ENCODE data around the gene MS4A15.

The MS4A15 gene

DNA sequence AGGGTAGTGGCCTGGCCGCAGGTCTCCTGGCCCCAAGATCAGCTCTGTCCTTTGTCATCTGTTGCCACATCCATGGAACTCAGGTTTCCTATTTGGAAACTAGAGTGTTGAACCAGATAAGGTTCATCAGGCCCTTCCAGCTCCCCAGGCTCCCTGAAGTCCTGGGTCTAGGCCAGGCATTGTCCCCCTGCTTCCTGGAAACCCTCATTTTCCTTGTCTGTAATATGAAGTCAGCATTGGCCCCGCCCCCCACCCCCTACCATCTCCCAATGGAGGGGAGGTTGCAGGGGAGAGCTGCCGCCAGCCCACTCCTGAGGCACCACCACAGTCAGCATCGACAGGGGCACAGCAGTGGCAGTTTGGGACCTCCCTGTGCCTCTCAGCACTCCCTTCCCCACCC is 19.5 kb downstream of the MS4A15 start:
- POLR2A ChIA-PET (ENCODE audit: low non-redundant PET) = no interaction called here

DNA sequence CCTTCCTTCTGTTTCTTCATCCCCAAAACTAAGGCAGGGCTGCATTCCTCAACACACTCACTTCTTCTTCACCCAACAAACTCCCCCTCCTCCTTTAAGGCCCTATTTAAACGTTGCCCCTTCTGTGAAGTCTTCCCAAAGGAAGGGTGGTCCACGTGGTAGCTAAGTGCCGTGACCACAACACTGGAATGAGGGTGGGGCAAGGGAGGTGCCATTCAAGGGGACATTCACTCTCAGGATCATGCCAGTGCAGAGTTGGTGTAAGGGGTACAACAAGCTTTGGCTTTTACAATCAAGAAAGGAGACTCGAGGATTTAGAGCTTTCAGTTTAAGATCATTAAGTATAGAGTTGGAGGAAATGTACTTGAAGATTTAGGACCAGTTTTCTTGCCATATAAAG is 20.4 kb downstream of the MS4A15 start:
- DNase-seq (ENCODE audit: low spot score) = no peak
- H3K27ac ChIP-seq = no peak overlapping the region
- POLR2A ChIA-PET (ENCODE audit: low non-redundant PET) = no interaction called here
- CTCF ChIA-PET = interaction anchor here (0.6 to 0.7 kb wide), 2 partner anchors 9 to 122 kb away, joined by 3 read pairs; no protein-coding TSS in a partner anchor
- TF ChIP-seq, protein P1, sequence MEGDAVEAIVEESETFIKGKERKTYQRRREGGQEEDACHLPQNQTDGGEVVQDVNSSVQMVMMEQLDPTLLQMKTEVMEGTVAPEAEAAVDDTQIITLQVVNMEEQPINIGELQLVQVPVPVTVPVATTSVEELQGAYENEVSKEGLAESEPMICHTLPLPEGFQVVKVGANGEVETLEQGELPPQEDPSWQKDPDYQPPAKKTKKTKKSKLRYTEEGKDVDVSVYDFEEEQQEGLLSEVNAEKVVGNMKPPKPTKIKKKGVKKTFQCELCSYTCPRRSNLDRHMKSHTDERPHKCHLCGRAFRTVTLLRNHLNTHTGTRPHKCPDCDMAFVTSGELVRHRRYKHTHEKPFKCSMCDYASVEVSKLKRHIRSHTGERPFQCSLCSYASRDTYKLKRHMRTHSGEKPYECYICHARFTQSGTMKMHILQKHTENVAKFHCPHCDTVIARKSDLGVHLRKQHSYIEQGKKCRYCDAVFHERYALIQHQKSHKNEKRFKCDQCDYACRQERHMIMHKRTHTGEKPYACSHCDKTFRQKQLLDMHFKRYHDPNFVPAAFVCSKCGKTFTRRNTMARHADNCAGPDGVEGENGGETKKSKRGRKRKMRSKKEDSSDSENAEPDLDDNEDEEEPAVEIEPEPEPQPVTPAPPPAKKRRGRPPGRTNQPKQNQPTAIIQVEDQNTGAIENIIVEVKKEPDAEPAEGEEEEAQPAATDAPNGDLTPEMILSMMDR (conservative IDR thresholded peaks at IDR 0.05; ENCODE audit: low read depth) = no peak

More for the DNA sequence above, 19.5 kb downstream of the MS4A15 start:
- CTCF ChIA-PET = interaction anchor here (0.6 to 2.4 kb wide), 10 partner anchors 10 to 479 kb away, joined by 3 to 14 read pairs (median 4); partner anchors contain the start of gene MS4A15
- H3K27ac ChIP-seq = no peak overlapping the region
- TF ChIP-seq, protein P1 (conservative IDR thresholded peaks at IDR 0.05; ENCODE audit: low read depth) = no peak
- no peak for DNase-seq (ENCODE audit: low spot score)

DNA sequence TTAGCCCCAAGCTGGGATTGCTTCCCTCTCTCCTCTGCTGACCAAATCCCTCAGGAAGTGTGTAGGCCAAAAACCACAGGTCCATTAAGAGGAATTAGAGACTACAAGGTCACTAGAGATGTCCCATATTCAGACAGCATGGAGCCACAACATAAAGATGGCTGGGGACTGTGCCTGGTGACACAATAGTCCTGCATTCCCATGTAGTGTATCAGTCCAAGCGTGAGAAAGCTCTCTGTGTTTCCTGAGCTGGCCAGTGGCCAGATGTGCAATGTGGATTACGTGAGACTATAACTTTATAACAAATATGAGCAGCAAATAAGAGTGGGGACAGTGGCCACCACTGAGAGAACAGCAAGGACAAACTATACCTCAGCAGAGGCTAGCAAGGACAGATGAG is 20.9 kb downstream of the MS4A15 start:
- H3K27ac ChIP-seq = no peak overlapping the region
- ChIA-PET CTCF (interaction anchor here (0.6 to 0.7 kb wide), 2 partner anchors 8 to 1834 kb away, joined by 3 read pairs; no protein-coding TSS in a partner anchor), POLR2A (ENCODE audit: low non-redundant PET) (no interaction called here)
- DNase-seq (ENCODE audit: low spot score) = peak; percentile 22
- TF ChIP-seq, protein P1 (conservative IDR thresholded peaks at IDR 0.05; ENCODE audit: low read depth) = no peak

DNA sequence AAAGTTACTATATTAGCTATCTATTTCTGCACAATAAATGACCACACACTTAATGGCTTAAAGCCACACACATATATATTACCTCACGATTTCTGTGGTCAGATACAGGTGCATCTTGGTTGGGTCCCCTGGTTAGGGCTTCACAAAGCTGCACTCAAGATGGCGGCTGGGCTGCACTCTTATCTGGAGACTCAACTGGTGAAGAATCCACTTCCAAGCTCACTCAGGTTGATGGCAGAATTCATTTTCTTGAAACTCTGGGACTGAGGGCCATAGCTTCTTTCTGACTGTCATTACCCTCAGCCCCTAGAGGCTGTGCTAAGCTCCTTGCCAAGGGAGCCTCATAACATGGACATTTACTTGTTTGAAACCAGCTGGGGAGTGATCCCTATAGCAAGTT is 23.4 kb downstream of the MS4A15 start:
- no peak for DNase-seq (ENCODE audit: low spot score)
- CTCF ChIA-PET = interaction anchor here (0.6 to 0.9 kb wide), 2 partner anchors 10 to 150 kb away, joined by 3 to 4 read pairs; no protein-coding TSS in a partner anchor
- POLR2A ChIA-PET (ENCODE audit: low non-redundant PET) = no interaction called here
- no peak overlapping the region for H3K27ac ChIP-seq
- TF ChIP-seq, protein P1 (conservative IDR thresholded peaks at IDR 0.05; ENCODE audit: low read depth) = no peak

DNA sequence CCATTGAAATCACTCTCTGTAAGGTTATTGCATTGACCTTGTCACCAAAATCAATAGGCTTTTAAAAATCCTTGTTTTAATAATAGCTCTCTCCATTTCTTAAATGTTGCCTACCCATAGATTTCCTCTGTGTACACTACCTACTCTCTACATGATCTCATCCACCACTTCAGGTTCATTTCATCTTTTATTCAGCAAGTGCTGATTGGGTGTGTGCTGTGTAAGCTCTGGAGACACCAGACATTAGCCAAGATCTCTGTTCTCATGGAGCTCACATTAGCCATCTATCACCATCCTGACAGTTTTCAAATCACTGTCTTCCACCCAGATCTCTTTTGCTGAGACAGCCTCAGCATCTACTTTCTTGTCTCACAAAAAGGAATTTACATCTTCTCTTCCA is 24.1 kb downstream of the MS4A15 start:
- TF ChIP-seq, protein P1 (conservative IDR thresholded peaks at IDR 0.05; ENCODE audit: low read depth) = no peak
- DNase-seq (ENCODE audit: low spot score) = no peak
- CTCF ChIA-PET = interaction anchor here (0.9 kb wide), 1 partner anchor 11 kb away, joined by 4 read pairs; no protein-coding TSS in a partner anchor
- POLR2A ChIA-PET (ENCODE audit: low non-redundant PET) = no interaction called here
- H3K27ac ChIP-seq = no peak overlapping the region

DNA sequence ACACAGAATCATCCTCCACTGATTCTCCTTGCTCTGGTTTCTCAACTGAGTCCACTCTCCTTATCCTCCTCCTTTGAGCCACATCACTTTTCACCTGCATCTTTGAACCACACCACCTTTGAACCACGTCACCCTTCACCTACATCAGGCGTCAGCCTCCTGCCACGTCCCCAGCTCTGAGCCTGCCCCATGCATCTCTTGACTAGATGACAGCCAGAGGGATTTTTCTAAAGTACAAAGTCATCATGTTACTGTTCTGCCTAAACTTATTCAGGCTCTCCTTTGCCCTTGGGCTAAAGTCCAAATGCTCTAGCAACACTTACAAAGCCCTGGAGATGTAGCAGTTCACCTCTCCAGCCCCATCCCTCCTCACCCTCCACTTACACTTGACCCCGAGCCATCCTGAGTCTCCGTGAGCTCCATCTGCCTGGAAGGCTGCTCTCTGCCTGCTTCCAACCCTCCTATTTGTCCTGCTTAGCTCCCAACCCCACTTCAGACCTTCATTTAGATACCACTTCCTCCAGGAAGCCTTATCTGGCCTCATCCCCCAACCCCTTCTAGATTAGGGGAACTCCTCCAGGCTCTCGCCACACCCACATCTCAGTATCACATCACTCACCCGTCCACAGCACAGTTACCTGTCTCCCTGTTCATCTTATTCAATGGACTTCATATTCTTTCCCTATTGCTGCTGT is 24.8 kb downstream of the MS4A15 start:
- no peak for DNase-seq (ENCODE audit: low spot score)
- POLR2A ChIA-PET (ENCODE audit: low non-redundant PET) = no interaction called here
- TF ChIP-seq, protein P1 (conservative IDR thresholded peaks at IDR 0.05; ENCODE audit: low read depth) = no peak
- H3K27ac ChIP-seq = no peak overlapping the region
- CTCF ChIA-PET = interaction anchor here (0.5 kb wide), 1 partner anchor 1610 kb away, joined by 4 read pairs; the partner anchor contains the start of gene DTX4
